ENCODE measurements around the gene PAX3.

DNA sequence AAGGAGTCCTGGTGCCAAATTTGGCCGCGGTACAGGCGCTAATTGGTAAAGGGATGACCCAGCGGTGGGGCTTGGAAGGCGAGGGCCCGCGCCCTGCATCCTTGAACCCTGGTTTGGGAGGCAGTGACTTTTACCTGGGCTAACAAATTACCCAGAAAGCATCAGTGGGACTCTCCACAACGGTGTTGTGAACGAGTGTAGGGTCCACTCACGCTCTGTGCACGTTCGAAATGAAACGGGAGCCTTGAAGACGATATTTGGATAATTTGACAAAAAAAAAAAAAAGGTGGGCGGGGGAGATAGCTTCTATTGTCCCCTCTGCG is 3.0 kb upstream of the PAX3 start:
- TF ChIP-seq, protein P1, sequence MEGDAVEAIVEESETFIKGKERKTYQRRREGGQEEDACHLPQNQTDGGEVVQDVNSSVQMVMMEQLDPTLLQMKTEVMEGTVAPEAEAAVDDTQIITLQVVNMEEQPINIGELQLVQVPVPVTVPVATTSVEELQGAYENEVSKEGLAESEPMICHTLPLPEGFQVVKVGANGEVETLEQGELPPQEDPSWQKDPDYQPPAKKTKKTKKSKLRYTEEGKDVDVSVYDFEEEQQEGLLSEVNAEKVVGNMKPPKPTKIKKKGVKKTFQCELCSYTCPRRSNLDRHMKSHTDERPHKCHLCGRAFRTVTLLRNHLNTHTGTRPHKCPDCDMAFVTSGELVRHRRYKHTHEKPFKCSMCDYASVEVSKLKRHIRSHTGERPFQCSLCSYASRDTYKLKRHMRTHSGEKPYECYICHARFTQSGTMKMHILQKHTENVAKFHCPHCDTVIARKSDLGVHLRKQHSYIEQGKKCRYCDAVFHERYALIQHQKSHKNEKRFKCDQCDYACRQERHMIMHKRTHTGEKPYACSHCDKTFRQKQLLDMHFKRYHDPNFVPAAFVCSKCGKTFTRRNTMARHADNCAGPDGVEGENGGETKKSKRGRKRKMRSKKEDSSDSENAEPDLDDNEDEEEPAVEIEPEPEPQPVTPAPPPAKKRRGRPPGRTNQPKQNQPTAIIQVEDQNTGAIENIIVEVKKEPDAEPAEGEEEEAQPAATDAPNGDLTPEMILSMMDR (IDR thresholded peaks at IDR 0.05) = no peak
- TF ChIP-seq JUN (CRISPR knock-in tag; IDR thresholded peaks at IDR 0.05) (no peak), TCF7 (CRISPR knock-in tag; IDR thresholded peaks at IDR 0.05; ENCODE audit: low read depth) (no peak), NR3C1 (CRISPR knock-in tag; conservative IDR thresholded peaks at IDR 0.05; ENCODE audit: low read depth) (no peak), ESRRA (CRISPR knock-in tag; IDR thresholded peaks at IDR 0.05; ENCODE audit: borderline replicate concordance) (no peak), NFE2L1 (CRISPR knock-in tag; IDR thresholded peaks at IDR 0.05) (no peak)
- TF ChIP-seq, protein P2, sequence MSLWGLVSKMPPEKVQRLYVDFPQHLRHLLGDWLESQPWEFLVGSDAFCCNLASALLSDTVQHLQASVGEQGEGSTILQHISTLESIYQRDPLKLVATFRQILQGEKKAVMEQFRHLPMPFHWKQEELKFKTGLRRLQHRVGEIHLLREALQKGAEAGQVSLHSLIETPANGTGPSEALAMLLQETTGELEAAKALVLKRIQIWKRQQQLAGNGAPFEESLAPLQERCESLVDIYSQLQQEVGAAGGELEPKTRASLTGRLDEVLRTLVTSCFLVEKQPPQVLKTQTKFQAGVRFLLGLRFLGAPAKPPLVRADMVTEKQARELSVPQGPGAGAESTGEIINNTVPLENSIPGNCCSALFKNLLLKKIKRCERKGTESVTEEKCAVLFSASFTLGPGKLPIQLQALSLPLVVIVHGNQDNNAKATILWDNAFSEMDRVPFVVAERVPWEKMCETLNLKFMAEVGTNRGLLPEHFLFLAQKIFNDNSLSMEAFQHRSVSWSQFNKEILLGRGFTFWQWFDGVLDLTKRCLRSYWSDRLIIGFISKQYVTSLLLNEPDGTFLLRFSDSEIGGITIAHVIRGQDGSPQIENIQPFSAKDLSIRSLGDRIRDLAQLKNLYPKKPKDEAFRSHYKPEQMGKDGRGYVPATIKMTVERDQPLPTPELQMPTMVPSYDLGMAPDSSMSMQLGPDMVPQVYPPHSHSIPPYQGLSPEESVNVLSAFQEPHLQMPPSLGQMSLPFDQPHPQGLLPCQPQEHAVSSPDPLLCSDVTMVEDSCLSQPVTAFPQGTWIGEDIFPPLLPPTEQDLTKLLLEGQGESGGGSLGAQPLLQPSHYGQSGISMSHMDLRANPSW (CRISPR knock-in tag; conservative IDR thresholded peaks at IDR 0.05; ENCODE audit: low read depth) = no peak
- TF ChIP-seq, protein P3, sequence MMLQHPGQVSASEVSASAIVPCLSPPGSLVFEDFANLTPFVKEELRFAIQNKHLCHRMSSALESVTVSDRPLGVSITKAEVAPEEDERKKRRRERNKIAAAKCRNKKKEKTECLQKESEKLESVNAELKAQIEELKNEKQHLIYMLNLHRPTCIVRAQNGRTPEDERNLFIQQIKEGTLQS (CRISPR knock-in tag; conservative IDR thresholded peaks at IDR 0.05) = no peak
- TF ChIP-seq, protein P4, sequence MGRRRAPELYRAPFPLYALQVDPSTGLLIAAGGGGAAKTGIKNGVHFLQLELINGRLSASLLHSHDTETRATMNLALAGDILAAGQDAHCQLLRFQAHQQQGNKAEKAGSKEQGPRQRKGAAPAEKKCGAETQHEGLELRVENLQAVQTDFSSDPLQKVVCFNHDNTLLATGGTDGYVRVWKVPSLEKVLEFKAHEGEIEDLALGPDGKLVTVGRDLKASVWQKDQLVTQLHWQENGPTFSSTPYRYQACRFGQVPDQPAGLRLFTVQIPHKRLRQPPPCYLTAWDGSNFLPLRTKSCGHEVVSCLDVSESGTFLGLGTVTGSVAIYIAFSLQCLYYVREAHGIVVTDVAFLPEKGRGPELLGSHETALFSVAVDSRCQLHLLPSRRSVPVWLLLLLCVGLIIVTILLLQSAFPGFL (CRISPR knock-in tag; IDR thresholded peaks at IDR 0.05; ENCODE audit: borderline replicate concordance) = no peak
- TF ChIP-seq, protein P5, sequence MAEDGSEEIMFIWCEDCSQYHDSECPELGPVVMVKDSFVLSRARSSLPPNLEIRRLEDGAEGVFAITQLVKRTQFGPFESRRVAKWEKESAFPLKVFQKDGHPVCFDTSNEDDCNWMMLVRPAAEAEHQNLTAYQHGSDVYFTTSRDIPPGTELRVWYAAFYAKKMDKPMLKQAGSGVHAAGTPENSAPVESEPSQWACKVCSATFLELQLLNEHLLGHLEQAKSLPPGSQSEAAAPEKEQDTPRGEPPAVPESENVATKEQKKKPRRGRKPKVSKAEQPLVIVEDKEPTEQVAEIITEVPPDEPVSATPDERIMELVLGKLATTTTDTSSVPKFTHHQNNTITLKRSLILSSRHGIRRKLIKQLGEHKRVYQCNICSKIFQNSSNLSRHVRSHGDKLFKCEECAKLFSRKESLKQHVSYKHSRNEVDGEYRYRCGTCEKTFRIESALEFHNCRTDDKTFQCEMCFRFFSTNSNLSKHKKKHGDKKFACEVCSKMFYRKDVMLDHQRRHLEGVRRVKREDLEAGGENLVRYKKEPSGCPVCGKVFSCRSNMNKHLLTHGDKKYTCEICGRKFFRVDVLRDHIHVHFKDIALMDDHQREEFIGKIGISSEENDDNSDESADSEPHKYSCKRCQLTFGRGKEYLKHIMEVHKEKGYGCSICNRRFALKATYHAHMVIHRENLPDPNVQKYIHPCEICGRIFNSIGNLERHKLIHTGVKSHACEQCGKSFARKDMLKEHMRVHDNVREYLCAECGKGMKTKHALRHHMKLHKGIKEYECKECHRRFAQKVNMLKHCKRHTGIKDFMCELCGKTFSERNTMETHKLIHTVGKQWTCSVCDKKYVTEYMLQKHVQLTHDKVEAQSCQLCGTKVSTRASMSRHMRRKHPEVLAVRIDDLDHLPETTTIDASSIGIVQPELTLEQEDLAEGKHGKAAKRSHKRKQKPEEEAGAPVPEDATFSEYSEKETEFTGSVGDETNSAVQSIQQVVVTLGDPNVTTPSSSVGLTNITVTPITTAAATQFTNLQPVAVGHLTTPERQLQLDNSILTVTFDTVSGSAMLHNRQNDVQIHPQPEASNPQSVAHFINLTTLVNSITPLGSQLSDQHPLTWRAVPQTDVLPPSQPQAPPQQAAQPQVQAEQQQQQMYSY (CRISPR knock-in tag; IDR thresholded peaks at IDR 0.05) = no peak
- TF ChIP-seq, protein P6, sequence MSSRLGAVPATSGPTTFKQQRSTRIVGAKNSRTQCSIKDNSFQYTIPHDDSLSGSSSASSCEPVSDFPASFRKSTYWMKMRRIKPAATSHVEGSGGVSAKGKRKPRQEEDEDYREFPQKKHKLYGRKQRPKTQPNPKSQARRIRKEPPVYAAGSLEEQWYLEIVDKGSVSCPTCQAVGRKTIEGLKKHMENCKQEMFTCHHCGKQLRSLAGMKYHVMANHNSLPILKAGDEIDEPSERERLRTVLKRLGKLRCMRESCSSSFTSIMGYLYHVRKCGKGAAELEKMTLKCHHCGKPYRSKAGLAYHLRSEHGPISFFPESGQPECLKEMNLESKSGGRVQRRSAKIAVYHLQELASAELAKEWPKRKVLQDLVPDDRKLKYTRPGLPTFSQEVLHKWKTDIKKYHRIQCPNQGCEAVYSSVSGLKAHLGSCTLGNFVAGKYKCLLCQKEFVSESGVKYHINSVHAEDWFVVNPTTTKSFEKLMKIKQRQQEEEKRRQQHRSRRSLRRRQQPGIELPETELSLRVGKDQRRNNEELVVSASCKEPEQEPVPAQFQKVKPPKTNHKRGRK (CRISPR knock-in tag; IDR thresholded peaks at IDR 0.05; ENCODE audit: borderline replicate concordance) = no peak

Measured in WTC11 (cell line).